Cardiac muscle cell (in vitro differentiated cells and primary cell): ENCODE results near the gene SGMS1. TPM values are rescaled to one million over a fixed set of nuclear protein-coding genes. Genes with fewer than 3 reads are reported as not detected.

Experiments used
- DNase-seq, 2 donors: peaks; one replicate each; pipeline versions ENCODE4 v3.0.0 to v3.0.0-alpha.2; 2010 to 2017; ENCODE audit warnings: low read depth in 1 of 2, low spot score in 1 of 2
- H3K27ac ChIP-seq: fragments of 200-600 bp; sonication (generic); 2 replicates; pipeline ENCODE4 v1.5.1; 2016
- H3K27me3 ChIP-seq: fragments of 200-600 bp; sonication (generic); 2 replicates; pipeline ENCODE4 v1.6.0; 2016; ENCODE audit warnings: control low read depth
- H3K36me3 ChIP-seq: fragments of 200-600 bp; sonication (generic); 2 replicates; pipeline ENCODE4 v1.5.1; 2016; ENCODE audit warnings: control low read depth
- H3K4me1 ChIP-seq: fragments of 200-600 bp; sonication (generic); 2 replicates; pipeline ENCODE4 v1.8.1; 2017; ENCODE audit warnings: low read depth, mild to moderate bottlenecking, mixed run types
- H3K4me3 ChIP-seq: fragments of 200-600 bp; sonication (generic); 2 replicates; pipeline ENCODE4 v1.5.1; 2016; ENCODE audit warnings: mild to moderate bottlenecking
- H3K9me3 ChIP-seq: fragments of 200-600 bp; sonication (generic); 2 replicates; pipeline ENCODE4 v1.5.1; 2017; ENCODE audit warnings: low read depth, mild to moderate bottlenecking, control low read depth
- CTCF ChIP-seq: IDR thresholded peaks from 2 replicates; pipeline ENCODE4 v1.5.1; 2012; ENCODE audit warnings: low read depth, mild to moderate bottlenecking, low read length
- polyA plus RNA-seq: library from polyadenylated mRNA; unstranded; fragments of >200 nt; fragmentation: Nextera tagmentation; extraction: Ambion mirVana; gene quantifications from 2 replicates; pipeline ENCODE4 v1.2.1, GENCODE V29; 2016
- total RNA-seq: library from RNA; depleted of rRNA; stranded (reverse); fragments of >200 nt; gene quantifications from 2 replicates; pipeline ENCODE4 v1.2.3, GENCODE V29; 2016

Gene SGMS1
- total and polyA plus RNA-seq, 2 experiments from 2014 or later: 12.1 to 41.6 TPM

- DNase-seq: no peak
- no peaks in the 10 kb centered on the region for H3K4me1 ChIP-seq
- H3K9me3 ChIP-seq: no peaks in the 10 kb centered on the region
- H3K4me3 ChIP-seq: no peak overlapping the region
- H3K27me3 ChIP-seq: peaks cover 6% of the 10 kb centered on the region
- no peaks in the 10 kb centered on the region for H3K36me3 ChIP-seq
- TF ChIP-seq CTCF: no peak
- H3K27ac ChIP-seq: no peak overlapping the region
Observed at GRCh38 chr10:50260791-50261281, 362.9 kb downstream of the SGMS1 start.

Other genes starting within 250 kb of the SGMS1 start
- 3.4 and 6.6 TPM in 2 replicates for gene ASAH2B, start 116.0 kb upstream of the SGMS1 start, total RNA-seq
- 3.5 and 7.4 TPM in 2 replicates for gene ASAH2B, start 116.0 kb upstream of the SGMS1 start, polyA plus RNA-seq